GM19351 (cell line): ENCODE data around the gene PSG7.
"Not testable (repeated sequence)": the region's sequence is repeated elsewhere in the genome, so short reads cannot be mapped to it uniquely, and the experiment has no call there.

ENCODE experiments used
- ATAC-seq: cut with Tn5 transposase; IDR thresholded peaks from one replicate; pipeline ENCODE4 v1.9.1; 2021; ENCODE audit warnings: mild to moderate bottlenecking, moderate library complexity; ENCODE audit not compliant: unreplicated experiment

Gene PSG7

DNA sequence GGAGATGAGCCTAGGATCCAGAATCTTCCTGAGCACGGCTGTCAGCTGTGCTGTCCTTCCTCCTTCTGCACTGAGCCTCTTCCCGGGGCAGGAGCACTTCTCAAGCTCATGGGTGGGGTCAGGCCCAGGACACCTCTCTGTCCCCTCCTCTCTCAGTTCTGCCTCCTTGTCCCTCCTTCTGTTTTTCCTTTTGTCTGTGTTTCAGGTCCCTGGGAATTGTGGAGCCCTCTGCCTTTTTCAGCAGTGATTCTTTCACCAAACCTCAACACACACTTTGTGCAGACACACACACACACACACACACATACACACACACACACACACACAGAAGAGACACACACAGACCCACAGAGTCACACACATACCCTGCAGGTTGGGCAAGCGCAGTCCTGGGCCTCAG lies at the start of gene PSG7:
PSG7 (minus strand) TSS at position 101 of the 400 bp plus-strand sequence. CDS start 131 bp downstream, outside the sequence.
- not testable (repeated sequence) for ATAC-seq

DNA sequence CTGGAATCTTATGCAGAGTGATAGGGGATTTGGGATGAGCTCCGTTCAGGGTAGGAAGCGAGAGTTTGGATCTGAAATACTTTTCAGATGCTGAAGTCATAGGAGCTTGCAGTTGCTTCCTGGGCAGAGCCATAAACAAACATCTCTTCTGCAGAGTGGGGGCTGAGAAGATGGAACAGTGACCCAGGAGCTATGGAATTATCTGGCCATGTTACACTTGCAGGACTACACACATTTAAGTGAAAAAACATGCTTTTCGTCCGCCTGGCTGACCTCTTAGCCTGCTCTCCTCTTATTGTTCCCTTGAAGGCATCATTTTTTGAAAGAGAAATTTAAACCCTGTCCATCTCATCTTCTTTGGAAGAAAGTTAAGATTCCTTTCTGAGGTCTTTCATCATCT lies 48.6 kb upstream of the PSG7 start:
- ATAC-seq: no peak

GRCh38 chr19:42982111-42982510 lies 45.1 kb upstream of the PSG7 start:
- not testable (repeated sequence) for ATAC-seq

DNA sequence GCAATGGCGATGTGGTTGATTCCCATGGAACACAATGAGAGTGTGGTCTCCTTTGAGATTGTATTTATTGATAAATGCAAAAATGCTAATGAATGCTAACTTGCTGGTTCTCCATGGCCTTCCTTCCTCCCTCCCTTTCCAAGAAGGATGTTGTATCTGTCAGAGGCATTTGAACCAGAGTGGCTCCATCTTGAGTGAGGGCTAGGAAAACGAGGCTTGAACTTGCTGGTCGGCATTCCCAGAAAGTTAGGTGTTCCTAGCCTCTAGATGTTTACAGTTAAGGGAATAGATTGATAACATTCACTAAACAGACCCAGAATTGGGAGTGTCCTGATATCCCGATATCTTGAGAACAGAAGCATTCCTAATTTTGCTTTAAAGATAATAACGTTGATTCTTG lies 34.4 kb upstream of the PSG7 start:
- ATAC-seq: not testable (repeated sequence)

- ATAC-seq: no peak
Observed at GRCh38 chr19:42965176-42965575, 28.2 kb upstream of the PSG7 start.

DNA sequence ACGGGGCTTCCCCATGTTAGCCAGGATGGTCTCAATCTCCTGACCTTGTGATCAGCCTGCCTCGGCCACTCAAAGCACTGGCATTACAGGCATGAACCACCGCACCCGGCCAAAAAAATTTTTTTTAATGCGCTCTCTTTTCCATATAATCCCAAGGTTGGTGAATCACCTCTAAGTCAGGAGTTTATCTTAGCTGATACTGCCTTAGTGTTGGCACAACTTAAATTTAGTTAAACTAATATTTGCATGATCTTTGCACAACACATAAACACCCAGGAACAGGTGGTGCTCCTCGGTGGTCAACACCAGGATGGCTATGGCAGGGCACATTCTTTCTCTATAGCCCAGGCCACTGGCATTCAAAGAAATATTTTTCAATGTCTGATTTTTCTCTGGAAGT lies 24.1 kb upstream of the PSG7 start:
- no peak for ATAC-seq

- not testable (repeated sequence) for ATAC-seq
Observed at GRCh38 chr19:42952126-42952525, 15.1 kb upstream of the PSG7 start.

DNA sequence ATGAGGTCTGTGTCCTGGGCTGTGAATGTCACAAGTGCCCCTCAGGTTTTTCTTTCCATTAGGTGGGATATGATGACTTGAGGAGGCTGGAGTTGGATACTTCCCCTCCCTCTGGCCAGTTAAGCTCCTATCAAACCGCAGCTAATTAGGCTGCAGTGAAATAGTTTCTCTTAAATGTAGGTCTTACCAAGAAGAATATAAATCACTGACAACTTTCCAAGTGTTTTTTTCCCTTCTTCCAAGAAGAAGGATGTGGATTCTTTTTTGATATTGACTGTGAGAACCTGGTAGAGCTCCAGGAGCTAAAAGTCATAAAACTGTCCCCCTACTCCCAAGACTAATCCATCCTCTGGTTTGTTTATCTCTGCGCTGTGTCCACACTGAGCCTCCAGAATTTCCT lies 14.5 kb upstream of the PSG7 start:
- not testable (repeated sequence) for ATAC-seq

GRCh38 chr19:42942187-42942789 lies 5.3 kb upstream of the PSG7 start:
- ATAC-seq: no peak

DNA sequence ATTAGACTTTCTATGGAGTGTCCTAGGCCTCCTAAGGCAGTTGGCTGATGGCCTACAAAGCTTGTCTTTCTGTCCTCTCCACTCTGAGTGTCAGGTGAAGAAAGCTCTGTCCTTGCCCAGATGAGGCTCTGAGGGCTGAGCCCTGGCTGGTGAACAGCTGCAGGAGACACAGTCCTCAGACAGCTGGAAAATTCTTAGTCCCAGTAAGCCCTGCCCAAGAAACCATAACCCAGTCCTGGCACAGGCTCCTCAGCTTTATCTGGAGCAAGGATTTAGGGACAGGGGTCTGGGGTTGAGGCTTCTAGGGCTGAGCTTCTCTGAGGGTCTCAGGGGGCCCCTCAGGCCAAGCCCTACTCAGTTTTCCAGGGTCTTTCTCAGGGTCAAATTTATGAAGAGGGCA lies 2.3 kb downstream of the PSG7 start:
- not testable (repeated sequence) for ATAC-seq

DNA sequence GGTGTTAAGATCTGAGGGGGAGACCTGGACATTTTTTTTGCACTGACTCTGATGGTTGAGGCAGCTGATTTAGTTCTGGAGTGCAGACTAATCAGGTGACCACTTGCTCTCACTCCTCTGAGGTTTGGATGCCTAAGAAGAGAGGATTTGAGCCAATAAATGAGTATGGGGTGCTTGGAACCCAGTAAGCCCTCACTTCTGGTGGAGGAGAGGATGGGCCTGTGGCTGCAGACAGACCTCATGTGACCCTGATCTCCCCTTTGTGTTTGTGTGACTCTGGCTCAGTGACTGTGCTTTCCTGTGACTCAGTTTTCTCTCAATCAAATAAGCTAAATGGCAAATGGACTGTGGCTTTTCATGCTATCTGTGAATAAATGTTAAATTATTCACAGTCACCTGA lies 2.8 kb downstream of the PSG7 start:
- not testable (repeated sequence) for ATAC-seq

GRCh38 chr19:42933412-42933811 lies 3.6 kb downstream of the PSG7 start:
- ATAC-seq: not testable (repeated sequence)

GRCh38 chr19:42932485-42933101 lies 4.4 kb downstream of the PSG7 start:
- not testable (repeated sequence) for ATAC-seq

- not testable (repeated sequence) for ATAC-seq
Observed at GRCh38 chr19:42930214-42930613, 6.8 kb downstream of the PSG7 start.

DNA sequence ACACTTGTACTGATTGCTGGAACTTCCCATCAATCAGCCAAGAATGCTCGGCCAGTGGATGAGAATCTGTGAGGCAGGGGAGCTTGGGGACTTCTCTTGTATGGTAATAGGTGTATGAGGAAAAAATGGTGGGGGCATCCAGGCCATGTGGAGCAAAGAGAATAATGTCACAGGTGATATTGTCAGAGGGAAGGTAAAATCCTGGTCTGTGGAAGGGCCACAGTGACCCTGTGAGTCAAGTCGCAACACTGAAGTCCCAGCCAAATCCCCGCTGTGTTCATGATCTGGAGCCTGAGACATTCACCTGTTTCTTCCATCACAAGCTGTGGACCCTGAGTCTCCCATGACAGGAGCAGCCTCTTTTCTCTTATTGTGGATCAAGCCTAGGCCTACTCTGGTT lies 8.1 kb downstream of the PSG7 start:
- ATAC-seq: no peak

DNA sequence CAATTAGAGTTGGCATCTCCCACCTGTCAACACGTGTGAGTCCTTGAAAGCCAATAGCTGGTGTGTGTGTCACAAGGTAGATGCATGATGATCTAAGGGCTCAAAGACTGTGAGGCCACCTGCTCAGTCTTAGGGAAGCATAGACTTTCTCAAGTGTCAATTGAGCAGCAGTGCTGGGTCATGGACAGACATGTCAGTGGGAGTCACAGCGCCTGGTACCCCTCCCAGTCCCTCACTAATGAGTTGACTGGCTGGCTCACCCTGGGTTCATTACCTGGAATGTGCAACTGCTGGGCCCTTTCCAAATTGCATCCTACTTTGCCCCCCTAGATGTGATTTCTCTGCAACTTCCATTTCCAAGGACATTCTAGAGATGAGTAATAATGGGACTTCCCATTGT lies 10.2 kb downstream of the PSG7 start:
- no peak for ATAC-seq

DNA sequence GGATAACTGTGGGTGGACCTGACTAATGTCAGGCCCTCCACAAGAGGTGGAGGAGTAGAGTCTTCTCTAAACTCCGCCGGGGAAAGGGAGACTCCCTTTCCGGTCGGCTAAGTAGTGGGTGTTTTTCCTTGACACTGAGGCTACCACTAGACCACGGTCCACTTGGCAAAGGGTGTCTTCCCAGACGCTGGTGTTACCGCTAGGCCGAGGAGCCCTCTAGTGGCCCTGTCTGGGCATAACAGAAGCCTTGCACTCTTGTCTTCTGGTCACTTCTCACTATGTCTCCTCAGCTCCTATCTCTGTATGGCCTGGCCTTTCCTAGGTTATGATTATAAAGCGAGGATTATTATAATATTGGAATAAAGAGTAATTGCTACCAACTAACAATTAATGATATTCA lies 13.9 kb downstream of the PSG7 start:
- not testable (repeated sequence) for ATAC-seq

GRCh38 chr19:42920971-42921370 lies 16.0 kb downstream of the PSG7 start:
- not testable (repeated sequence) for ATAC-seq

DNA sequence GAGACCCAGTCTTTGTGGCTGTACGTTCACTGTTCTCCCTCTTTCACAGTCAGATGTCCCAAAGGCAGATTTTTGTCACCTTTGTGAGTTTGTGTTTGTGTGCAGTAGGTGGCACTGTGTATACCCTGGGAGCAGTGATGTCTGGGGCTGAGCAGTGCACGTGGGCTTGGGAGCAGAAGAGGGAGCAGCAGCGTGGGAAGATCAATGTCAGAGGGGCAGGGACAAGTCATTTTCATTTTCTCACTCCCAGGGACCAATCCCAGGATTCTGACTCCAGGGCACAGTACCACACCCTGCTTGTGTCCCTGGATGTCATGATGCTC lies 17.3 kb downstream of the PSG7 start:
- no peak for ATAC-seq

- ATAC-seq: not testable (repeated sequence)
Observed at GRCh38 chr19:42919070-42919756, 17.8 kb downstream of the PSG7 start.

- not testable (repeated sequence) for ATAC-seq
Observed at GRCh38 chr19:42918377-42919069, 18.5 kb downstream of the PSG7 start.

DNA sequence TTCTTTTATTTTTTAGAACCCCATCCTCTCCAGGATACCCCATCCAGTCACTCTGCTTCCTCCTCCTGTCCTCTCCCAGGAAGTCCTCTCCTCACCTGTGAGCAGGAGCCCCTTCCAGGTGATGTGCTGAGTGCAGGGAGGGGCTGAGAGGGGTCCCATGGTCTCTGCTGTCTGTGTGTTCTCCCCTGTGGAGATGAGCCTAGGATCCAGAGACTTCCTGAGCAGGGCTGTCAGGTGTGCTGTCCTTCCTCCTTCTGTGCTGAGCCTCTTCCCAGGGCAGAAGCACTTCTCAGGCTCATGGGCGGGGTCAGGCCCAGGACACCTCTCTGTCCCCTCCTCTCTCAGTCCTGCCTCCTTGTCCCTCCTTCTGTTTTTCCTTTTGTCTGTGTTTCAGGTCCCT lies 19.4 kb downstream of the PSG7 start, which contains the start of gene PSG6:
PSG6 (minus strand) TSS at position 261 of the 400 bp plus-strand sequence; CDS start at position 159, 102 bp downstream.
- ATAC-seq: not testable (repeated sequence)
